ENCODE results near the gene PRKD1. TPM values are rescaled to one million over a fixed set of nuclear protein-coding genes. Genes with fewer than 3 reads are reported as not detected.
A peak's percentile ranks its signal among the peaks of the same experiment; 100 is the strongest.

The PRKD1 gene
- total and polyA plus RNA-seq, 2 experiments from 2014 or later, result 7.5 to 16.5 TPM

- H3K27me3 ChIP-seq, result no peaks in the 10 kb centered on the region
- peaks cover 17% of the 10 kb centered on the region for H3K4me1 ChIP-seq (ENCODE audit: insufficient read depth)
- no peak overlapping the region for H2AFZ ChIP-seq
- H3K79me2 ChIP-seq, result peaks cover 59% of the 10 kb centered on the region
- H3K36me3 ChIP-seq (replicated peaks; ENCODE audit: insufficient read depth, low read depth), result no peaks in the 10 kb centered on the region
- WGBS (ENCODE audit: low lambda C conversion rate, missing lambda C conversion rate), result 51% methylated on average over 5 of the region's 5 CpGs
- H3K27ac ChIP-seq, result no peak overlapping the region
- peak overlapping the region; percentile 92 for H3K4me2 ChIP-seq
- DNase-seq (ENCODE audit: low spot score), result no peak
- peak overlapping the region; percentile 88 for H3K4me3 ChIP-seq
- H3K9me3 ChIP-seq (ENCODE audit: low read depth), result no peaks in the 10 kb centered on the region
- H4K20me1 ChIP-seq (ENCODE audit: insufficient read depth, poor library complexity, severe bottlenecking), result no peaks in the 10 kb centered on the region
- H3K9me2 ChIP-seq (replicated peaks; ENCODE audit: insufficient read depth), result no peaks in the 10 kb centered on the region
- TF ChIP-seq EZH2phosphoT487 (IDR thresholded peaks at IDR 0.05; ENCODE audit: low read depth, severe bottlenecking, unreplicated experiment) (no peak), EZH2 (IDR thresholded peaks at IDR 0.05; ENCODE audit: borderline replicate concordance) (no peak), CTCF (IDR thresholded peaks at IDR 0.05; ENCODE audit: poor library complexity) (no peak)
These were observed 2.4 kb downstream of the PRKD1 start for GRCh38 chr14:29925101-29925722.

- no peak overlapping the region for H3K4me3 ChIP-seq
- H3K4me1 ChIP-seq (ENCODE audit: insufficient read depth), result peaks cover under 1% of the 10 kb centered on the region
- no peak for DNase-seq (ENCODE audit: low spot score)
- H4K20me1 ChIP-seq (ENCODE audit: insufficient read depth, poor library complexity, severe bottlenecking), result no peaks in the 10 kb centered on the region
- no peak overlapping the region for H2AFZ ChIP-seq
- TF ChIP-seq EZH2phosphoT487 (IDR thresholded peaks at IDR 0.05; ENCODE audit: low read depth, severe bottlenecking, unreplicated experiment), result no peak
- no peak for TF ChIP-seq CTCF (IDR thresholded peaks at IDR 0.05; ENCODE audit: poor library complexity)
- no peak for TF ChIP-seq EZH2 (IDR thresholded peaks at IDR 0.05; ENCODE audit: borderline replicate concordance)
- H3K36me3 ChIP-seq (replicated peaks; ENCODE audit: insufficient read depth, low read depth), result no peaks in the 10 kb centered on the region
- 93% methylated on average over 2 of the region's 2 CpGs for WGBS (ENCODE audit: low lambda C conversion rate, missing lambda C conversion rate)
- no peaks in the 10 kb centered on the region for H3K27me3 ChIP-seq
- H3K27ac ChIP-seq, result no peak overlapping the region
- no peaks in the 10 kb centered on the region for H3K9me3 ChIP-seq (ENCODE audit: low read depth)
- H3K79me2 ChIP-seq, result peaks cover 78% of the 10 kb centered on the region
- no peak overlapping the region for H3K4me2 ChIP-seq
- no peaks in the 10 kb centered on the region for H3K9me2 ChIP-seq (replicated peaks; ENCODE audit: insufficient read depth)
These were observed 7.8 kb downstream of the PRKD1 start for GRCh38 chr14:29919845-29920244.

GRCh38 chr14:29918981-29919380, 8.7 kb downstream of the PRKD1 start:
- Histone ChIP-seq H4K20me1 (ENCODE audit: insufficient read depth, poor library complexity, severe bottlenecking) (no peaks in the 10 kb centered on the region), H3K9me3 (ENCODE audit: low read depth) (no peaks in the 10 kb centered on the region), H3K27me3 (no peaks in the 10 kb centered on the region), H3K27ac (no peak overlapping the region), H3K79me2 (peaks cover 69% of the 10 kb centered on the region), H3K9me2 (replicated peaks; ENCODE audit: insufficient read depth) (no peaks in the 10 kb centered on the region), H3K36me3 (replicated peaks; ENCODE audit: insufficient read depth, low read depth) (no peaks in the 10 kb centered on the region), H2AFZ (no peak overlapping the region), H3K4me1 (ENCODE audit: insufficient read depth) (no peaks in the 10 kb centered on the region), H3K4me2 (no peak overlapping the region), H3K4me3 (no peak overlapping the region)
- DNase-seq (ENCODE audit: low spot score), result no peak
- 89% methylated on average over 2 of the region's 2 CpGs for WGBS (ENCODE audit: low lambda C conversion rate, missing lambda C conversion rate)
- TF ChIP-seq EZH2 (IDR thresholded peaks at IDR 0.05; ENCODE audit: borderline replicate concordance), result no peak
- no peak for TF ChIP-seq CTCF (IDR thresholded peaks at IDR 0.05; ENCODE audit: poor library complexity)
- no peak for TF ChIP-seq EZH2phosphoT487 (IDR thresholded peaks at IDR 0.05; ENCODE audit: low read depth, severe bottlenecking, unreplicated experiment)

All from hepatocyte (in vitro differentiated cells).